Kidney (tissue), 14 donors: Measurements from ENCODE around the gene RTP5. TPM values are rescaled to one million over a fixed set of nuclear protein-coding genes. Genes with fewer than 3 reads are reported as not detected.
A peak's percentile ranks its signal among the peaks of the same experiment; 100 is the strongest.

Source experiments
- DNase-seq, 5 donors: peaks; one replicate each; pipeline ENCODE4 v3.0.0-alpha.2; 2013 to 2020
- FAIRE-seq: peaks from 2 replicates; lab custom pipeline; 2012; peaks lifted over from hg19 to GRCh38; lab: Jason Lieb, UNC
- H3K27ac ChIP-seq, 2 donors: one replicate each; pipeline ENCODE4 v1.7.0; 2013; ENCODE audit warnings: low read depth in 2 of 2, low read length in 2 of 2, inconsistent platforms in 1 of 2
- H3K27me3 ChIP-seq: one replicate; pipeline ENCODE4 v1.7.1; 2013; ENCODE audit warnings: low read length, inconsistent platforms; ENCODE audit not compliant: control insufficient read depth, insufficient read depth
- H3K36me3 ChIP-seq, 3 donors: one replicate each; pipeline versions ENCODE4 v1.7.0 to v1.7.1; 2013; ENCODE audit warnings: low read length in 3 of 3, control low read depth in 1 of 3, inconsistent platforms in 1 of 3; ENCODE audit not compliant: insufficient read depth in 3 of 3, control insufficient read depth in 2 of 3
- H3K4me1 ChIP-seq, 3 donors: one replicate each; pipeline versions ENCODE4 v1.7.0 to v1.7.1; 2013; ENCODE audit warnings: low read length in 3 of 3, inconsistent platforms in 1 of 3, low read depth in 1 of 3; ENCODE audit not compliant: control insufficient read depth in 2 of 3, insufficient read depth in 2 of 3
- H3K4me3 ChIP-seq, 3 donors: one replicate each; pipeline versions ENCODE4 v1.7.0 to v1.8.1; 2013; ENCODE audit warnings: low read length in 3 of 3, control low read depth in 1 of 3, inconsistent platforms in 1 of 3
- H3K9ac ChIP-seq, 3 donors: one replicate each; pipeline versions ENCODE4 v1.7.0 to v1.7.1; 2013; ENCODE audit warnings: low read length in 3 of 3, control low read depth in 1 of 3, inconsistent platforms in 1 of 3
- H3K9me3 ChIP-seq, 3 donors: one replicate each; pipeline versions ENCODE4 v1.7.0 to v1.7.1; 2013; ENCODE audit warnings: low read length in 3 of 3, control low read depth in 1 of 3, inconsistent platforms in 1 of 3; ENCODE audit not compliant: control insufficient read depth in 2 of 3, insufficient read depth in 1 of 3
- intact Hi-C: fragments of 100-400 bp; cut with DNase I; formaldehyde crosslinking; loops from one replicate; pipeline ENCODE4 v1.11.1; 2022
- polyA plus RNA-seq: library from polyadenylated mRNA; stranded (reverse); fragments of 350-450 nt; fragmentation: Illumina TruSeq; extraction: RNeasy Lipid Tissue Mini Kit (QIAGEN cat#74804); gene quantifications from one replicate; pipeline ENCODE4 v1.2.3, GENCODE V29; 2014; ENCODE audit warnings: low read depth, low replicate concordance; ENCODE audit not compliant: insufficient read depth
- total RNA-seq: library from RNA; stranded (reverse); fragmentation: NEBNext Ultra II Directional; extraction: Animal tissue kit (Norgen Biotek cat#: 25700); gene quantifications from one replicate; pipeline ENCODE4 v1.2.1, GENCODE V29; 2021
- TF ChIP-seq, protein P1 (sequence below): IDR thresholded peaks from 3 replicates; pipeline ENCODE4 v1.5.1; 2012; ENCODE audit warnings: mild to moderate bottlenecking, moderate library complexity, borderline replicate concordance; ENCODE audit not compliant: insufficient read depth; ENCODE audit errors: extremely low read depth
- donor health status: control.
- donor health status: control.
- donor health status: control.
- donor health status: control.
- donor health status: control.
- donor health status: DM: yes; HTN: yes; CAD: no.
- donor health status: Normal renal cell carcinoma (clear cell type).

The RTP5 gene
- total and polyA plus RNA-seq, 2 donors from 2014 or later: 0.13 TPM; not detected in 1

DNA sequence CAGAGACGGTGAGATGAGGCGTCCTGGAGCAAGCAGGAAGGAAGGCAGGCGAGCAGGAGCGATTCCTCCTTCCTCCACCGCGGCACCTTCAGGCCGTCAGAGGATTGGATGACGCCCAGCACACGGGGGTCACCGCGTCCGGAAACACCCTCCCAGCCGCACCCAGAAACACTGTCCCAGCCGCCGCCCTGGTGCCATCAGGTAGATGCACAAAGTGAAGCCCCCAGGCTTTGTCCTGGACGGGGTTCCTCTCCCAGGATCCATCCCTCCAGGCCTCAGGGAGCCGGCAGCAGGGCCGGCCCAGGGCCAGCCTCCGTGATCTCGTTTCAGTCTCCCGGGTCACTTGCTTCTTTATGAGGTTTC is 31.5 kb downstream of the RTP5 start:
- Histone ChIP-seq H3K9me3 (no peaks in the 10 kb centered on the region), H3K36me3 (no peaks in the 10 kb centered on the region), H3K4me3 (no peak overlapping the region), H3K9ac (no peak overlapping the region), H3K27me3 (no peaks in the 10 kb centered on the region), H3K4me1 (peaks cover 0 to 7% (median 0%) of the 10 kb centered on the region in 3 donors), H3K27ac (no peak overlapping the region)
- TF ChIP-seq, protein P1, sequence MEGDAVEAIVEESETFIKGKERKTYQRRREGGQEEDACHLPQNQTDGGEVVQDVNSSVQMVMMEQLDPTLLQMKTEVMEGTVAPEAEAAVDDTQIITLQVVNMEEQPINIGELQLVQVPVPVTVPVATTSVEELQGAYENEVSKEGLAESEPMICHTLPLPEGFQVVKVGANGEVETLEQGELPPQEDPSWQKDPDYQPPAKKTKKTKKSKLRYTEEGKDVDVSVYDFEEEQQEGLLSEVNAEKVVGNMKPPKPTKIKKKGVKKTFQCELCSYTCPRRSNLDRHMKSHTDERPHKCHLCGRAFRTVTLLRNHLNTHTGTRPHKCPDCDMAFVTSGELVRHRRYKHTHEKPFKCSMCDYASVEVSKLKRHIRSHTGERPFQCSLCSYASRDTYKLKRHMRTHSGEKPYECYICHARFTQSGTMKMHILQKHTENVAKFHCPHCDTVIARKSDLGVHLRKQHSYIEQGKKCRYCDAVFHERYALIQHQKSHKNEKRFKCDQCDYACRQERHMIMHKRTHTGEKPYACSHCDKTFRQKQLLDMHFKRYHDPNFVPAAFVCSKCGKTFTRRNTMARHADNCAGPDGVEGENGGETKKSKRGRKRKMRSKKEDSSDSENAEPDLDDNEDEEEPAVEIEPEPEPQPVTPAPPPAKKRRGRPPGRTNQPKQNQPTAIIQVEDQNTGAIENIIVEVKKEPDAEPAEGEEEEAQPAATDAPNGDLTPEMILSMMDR: no peak
- DNase-seq (peak in 1 of 5 donors; percentile 73), FAIRE-seq (no peak)
- intact Hi-C loops: no loop called here

GRCh38 chr2:241901500-241902351 is 32.2 kb downstream of the RTP5 start:
- no peaks in the 10 kb centered on the region for H3K36me3 ChIP-seq
- H3K4me3 ChIP-seq: peak overlapping the region in 2 of 3 donors; percentile 44
- peak overlapping the region in 1 of 3 donors; percentile 36 for H3K9ac ChIP-seq
- H3K27ac ChIP-seq: no peak overlapping the region
- H3K9me3 ChIP-seq: no peaks in the 10 kb centered on the region
- TF ChIP-seq, protein P1: no peak
- intact Hi-C loops: no loop called here
- H3K4me1 ChIP-seq: peaks cover 0 to 5% (median 0%) of the 10 kb centered on the region in 3 donors
- FAIRE-seq: no peak
- H3K27me3 ChIP-seq: no peaks in the 10 kb centered on the region
- DNase-seq: peak; percentile 75 to 85 (median 81)

DNA sequence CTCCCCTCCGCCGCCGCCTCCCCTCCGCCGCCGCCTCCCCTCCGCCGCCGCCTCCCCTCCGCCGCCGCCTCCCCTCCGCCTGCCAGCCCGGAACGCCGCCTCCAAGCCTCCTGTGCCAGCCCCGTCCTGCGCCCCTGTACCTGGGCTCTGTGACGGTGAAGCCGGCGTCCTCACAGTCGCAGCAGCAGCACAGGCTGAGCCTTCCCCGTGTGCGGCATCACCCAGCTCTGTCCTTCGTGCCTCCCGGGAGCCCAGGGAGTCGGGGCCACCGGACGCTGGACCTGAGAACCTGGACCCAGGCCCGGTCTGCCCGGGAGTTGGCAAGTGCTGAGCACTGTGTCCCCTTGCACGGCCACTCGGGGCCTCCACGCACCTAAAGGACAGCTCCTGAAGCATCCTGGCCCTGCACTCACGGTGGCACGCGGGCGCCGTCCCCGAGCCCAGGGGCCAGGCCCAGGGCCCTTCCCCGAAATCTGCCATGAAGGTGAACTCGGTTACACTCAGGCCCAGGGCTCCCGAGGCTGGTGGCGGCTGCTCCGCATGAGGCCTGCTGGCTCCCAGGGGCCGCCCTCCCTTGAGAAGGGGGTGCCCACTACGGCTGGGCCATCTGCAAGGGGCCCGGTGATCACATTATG is 32.9 kb downstream of the RTP5 start:
- FAIRE-seq: no peak
- TF ChIP-seq, protein P1: no peak
- Histone ChIP-seq H3K27ac (no peak overlapping the region), H3K4me3 (no peak overlapping the region), H3K9ac (no peak overlapping the region), H3K9me3 (no peaks in the 10 kb centered on the region), H3K36me3 (no peaks in the 10 kb centered on the region), H3K27me3 (no peaks in the 10 kb centered on the region), H3K4me1 (peaks cover 0 to 5% (median 0%) of the 10 kb centered on the region in 3 donors)
- intact Hi-C loops: no loop called here
- peak in 2 of 5 donors; percentile 49 to 71 for DNase-seq
